H1 (cell line): ENCODE data around the gene MAP1LC3C.

ENCODE experiments used
- CTCF ChIP-seq, 3 experiments: IDR thresholded peaks; 1 replicate in 2 of 3; 2 replicates in 1 of 3; pipeline versions ENCODE4 v1.5.1 to v1.6.1; 2011; ENCODE audit warnings: low read length in 3 of 3, mild to moderate bottlenecking in 3 of 3, inconsistent platforms in 2 of 3, low read depth in 1 of 3, moderate library complexity in 1 of 3; ENCODE audit not compliant: insufficient read depth in 1 of 3; ENCODE audit errors: control extremely low read depth in 1 of 3
- FOSL1 ChIP-seq: IDR thresholded peaks from 2 replicates; pipeline ENCODE4 v1.6.1; 2011; ENCODE audit warnings: mild to moderate bottlenecking, low read depth, low read length, moderate library complexity; ENCODE audit not compliant: insufficient read depth
- POLR2A ChIP-seq, 2 experiments: IDR thresholded peaks; 1 replicate in 1 of 2; 2 replicates in 1 of 2; pipeline ENCODE4 v1.6.1; 2011; ENCODE audit warnings: low read depth in 2 of 2, low read length in 2 of 2, mild to moderate bottlenecking in 2 of 2; ENCODE audit errors: control extremely low read depth in 1 of 2
- POLR2AphosphoS5 ChIP-seq: IDR thresholded peaks from 2 replicates; pipeline ENCODE4 v1.6.1; 2011; ENCODE audit warnings: low read depth, low read length
- TAF1 ChIP-seq: IDR thresholded peaks from 2 replicates; pipeline ENCODE4 v1.6.1; 2011; ENCODE audit warnings: mild to moderate bottlenecking, low read depth, low read length

GRCh38 chr1:241947354-241947753, 51.5 kb downstream of the MAP1LC3C start:
- no peak for TF ChIP-seq FOSL1
- TF ChIP-seq TAF1 = no peak
- TF ChIP-seq CTCF (IDR thresholded peaks at IDR 0.05; ENCODE audit: control extremely low read depth in 1 of 3, insufficient read depth in 1 of 3, low read depth in 1 of 3, low read length in 3 of 3) = no peak
- TF ChIP-seq POLR2AphosphoS5 = no peak
- no peak for TF ChIP-seq POLR2A (IDR thresholded peaks at IDR 0.05; ENCODE audit: control extremely low read depth in 1 of 2, low read depth in 2 of 2, low read length in 2 of 2)
